ENCODE results near the gene SPATS1.

The SPATS1 gene

DNA sequence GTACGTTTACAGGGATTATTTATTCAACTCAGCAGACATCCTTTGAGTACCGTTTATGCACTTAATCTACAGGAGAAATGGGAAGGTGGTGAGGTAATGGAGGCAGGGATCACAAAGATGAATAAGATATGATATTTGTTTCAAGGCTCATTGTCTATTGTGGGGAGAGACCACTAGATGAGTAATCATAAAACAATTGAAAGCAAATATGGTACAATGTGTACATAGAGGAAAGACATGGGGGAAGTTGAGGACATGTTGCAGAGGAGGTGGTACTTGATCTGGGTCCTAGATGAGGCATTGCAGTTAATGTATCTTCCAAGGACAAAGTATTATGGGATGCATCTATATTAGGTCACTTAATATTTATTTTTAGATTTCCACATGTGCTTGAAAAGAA, 31.3 kb downstream of the SPATS1 start:
- no peak for DNase-seq (ENCODE audit: low read depth, low spot score)
- H3K4me3 ChIP-seq (ENCODE audit: low read length): no peak overlapping the region

DNA sequence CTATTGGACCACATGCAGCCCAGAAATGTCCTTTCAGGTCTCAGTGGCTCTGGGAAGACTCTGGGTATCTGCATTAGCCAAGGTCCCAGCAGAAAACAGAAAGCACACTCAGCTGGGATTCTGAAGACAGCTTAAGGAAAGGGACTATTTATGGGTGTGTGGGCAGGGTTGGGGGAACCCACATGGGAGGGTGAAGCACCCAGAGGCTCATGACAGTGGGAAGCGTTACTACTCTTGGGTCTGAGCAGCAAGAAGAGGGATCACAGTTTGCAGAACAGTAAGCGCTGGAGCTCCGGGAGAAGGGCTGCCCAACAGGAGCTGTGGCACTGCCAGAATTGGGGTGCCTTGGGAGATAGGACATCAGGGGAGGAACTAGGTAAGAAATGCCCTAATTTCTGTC, 32.6 kb downstream of the SPATS1 start:
- H3K4me3 ChIP-seq (ENCODE audit: low read length): no peak overlapping the region
- DNase-seq (ENCODE audit: low read depth, low spot score): no peak

DNA sequence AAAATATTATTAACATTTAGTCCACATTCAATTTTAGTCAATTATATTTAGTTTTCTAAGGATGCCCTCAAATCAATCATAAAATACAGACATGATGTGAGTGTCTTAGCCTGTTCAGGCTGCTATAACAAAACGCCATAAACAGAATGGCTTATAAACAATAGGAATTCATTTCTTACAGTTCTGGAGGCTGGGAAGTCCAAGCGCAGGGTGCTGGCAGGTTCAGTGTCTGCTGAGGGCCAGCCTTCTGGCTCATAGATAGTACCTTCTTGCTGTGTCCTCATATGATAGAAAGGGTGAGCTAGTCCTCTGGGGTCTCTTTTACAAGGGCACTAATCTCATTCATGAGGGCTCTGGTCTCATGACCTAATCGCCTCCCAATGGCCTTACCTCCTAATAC, 35.0 kb downstream of the SPATS1 start:
- DNase-seq (ENCODE audit: low read depth, low spot score): no peak
- H3K4me3 ChIP-seq (ENCODE audit: low read length): no peak overlapping the region

DNA sequence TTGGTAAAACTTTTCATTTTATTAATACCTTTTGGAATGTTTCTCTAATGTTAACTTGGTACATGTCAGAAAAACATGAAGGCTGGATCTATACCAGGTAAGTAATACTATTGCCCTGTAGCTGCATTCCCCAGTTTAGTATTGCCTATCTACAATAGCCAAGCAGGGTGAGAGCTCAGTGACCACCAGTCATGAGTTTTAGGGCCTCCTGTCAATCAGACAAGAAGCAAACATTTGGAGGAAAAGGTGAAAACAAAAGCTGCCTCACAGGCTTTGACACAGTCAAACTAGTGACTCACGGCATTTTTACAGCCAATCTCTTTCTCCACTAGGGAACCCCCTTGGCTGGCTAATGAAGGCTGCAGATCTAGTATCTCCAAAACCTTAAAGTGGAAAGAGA, 35.5 kb downstream of the SPATS1 start:
- DNase-seq (ENCODE audit: low read depth, low spot score): no peak
- H3K4me3 ChIP-seq (ENCODE audit: low read length): no peak overlapping the region

DNA sequence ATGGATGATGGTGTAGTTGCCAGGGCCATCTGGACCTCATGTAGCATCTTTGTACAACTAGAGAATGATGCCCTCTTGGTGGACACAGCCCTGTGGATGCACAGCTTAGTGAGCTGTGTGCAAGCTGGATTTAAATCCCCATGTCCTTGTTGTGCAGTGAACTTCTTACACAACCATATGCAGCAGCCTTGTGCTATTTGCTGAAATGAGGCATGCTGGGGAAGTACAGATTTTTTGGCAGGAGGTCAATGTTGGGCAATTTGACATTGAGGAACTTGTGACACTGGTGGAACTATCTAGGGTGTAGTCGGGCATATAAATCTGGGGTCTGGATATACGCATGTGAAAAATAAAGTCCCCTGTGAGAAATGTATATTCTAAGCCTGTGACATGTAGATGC, 39.3 kb downstream of the SPATS1 start:
- DNase-seq (ENCODE audit: low read depth, low spot score): no peak
- H3K4me3 ChIP-seq (ENCODE audit: low read length): no peak overlapping the region

DNA sequence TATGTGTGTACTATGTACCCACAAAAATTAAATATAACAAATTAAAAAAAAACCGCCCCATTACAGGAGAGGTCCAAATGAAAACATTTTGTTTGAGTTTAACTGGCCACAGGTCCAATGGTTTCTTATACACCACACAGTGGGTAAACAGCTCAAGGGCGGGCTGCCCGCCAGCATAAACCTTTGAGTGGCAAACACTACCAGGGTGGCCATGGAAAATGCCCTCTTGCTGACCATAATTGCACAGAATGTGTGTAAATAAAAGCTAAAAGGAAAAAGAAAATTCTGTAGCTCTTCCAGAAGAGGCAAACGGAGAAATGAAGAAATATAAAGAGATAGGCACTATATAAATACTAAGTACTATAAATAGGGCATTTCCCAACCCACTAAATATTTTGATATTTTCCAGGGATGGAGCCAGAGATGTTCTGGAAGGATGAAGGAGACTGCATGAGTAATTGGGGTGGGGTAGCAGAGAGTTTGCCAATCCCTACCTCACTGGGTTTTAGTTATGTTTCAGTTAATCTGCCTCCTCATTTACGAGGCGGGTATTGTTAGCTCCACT, 44.0 kb downstream of the SPATS1 start:
- DNase-seq (ENCODE audit: low read depth, low spot score): no peak
- peak overlapping the region; percentile 84 for H3K4me3 ChIP-seq (ENCODE audit: low read length)

DNA sequence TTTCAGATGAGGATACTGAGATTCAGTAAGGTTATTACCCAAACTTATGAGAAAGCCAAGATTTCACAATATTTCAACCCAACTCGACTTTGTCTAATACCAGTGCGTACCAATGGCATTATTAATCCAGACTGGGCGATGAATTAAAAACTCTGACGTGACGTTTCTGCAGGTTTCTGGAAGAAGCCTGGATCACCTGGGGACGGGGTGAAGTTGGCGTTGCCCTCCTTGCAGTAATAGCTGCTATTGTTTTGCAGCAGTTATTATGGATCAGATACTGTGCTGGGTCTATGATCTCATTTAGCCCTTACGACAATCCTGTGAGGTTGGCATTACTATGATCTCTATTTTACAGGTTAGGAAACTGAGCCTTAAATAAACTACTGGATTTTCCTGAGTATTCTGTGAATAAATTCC, 44.5 kb downstream of the SPATS1 start:
- DNase-seq (ENCODE audit: low read depth, low spot score): no peak
- H3K4me3 ChIP-seq (ENCODE audit: low read length): peak overlapping the region; percentile 84

DNA sequence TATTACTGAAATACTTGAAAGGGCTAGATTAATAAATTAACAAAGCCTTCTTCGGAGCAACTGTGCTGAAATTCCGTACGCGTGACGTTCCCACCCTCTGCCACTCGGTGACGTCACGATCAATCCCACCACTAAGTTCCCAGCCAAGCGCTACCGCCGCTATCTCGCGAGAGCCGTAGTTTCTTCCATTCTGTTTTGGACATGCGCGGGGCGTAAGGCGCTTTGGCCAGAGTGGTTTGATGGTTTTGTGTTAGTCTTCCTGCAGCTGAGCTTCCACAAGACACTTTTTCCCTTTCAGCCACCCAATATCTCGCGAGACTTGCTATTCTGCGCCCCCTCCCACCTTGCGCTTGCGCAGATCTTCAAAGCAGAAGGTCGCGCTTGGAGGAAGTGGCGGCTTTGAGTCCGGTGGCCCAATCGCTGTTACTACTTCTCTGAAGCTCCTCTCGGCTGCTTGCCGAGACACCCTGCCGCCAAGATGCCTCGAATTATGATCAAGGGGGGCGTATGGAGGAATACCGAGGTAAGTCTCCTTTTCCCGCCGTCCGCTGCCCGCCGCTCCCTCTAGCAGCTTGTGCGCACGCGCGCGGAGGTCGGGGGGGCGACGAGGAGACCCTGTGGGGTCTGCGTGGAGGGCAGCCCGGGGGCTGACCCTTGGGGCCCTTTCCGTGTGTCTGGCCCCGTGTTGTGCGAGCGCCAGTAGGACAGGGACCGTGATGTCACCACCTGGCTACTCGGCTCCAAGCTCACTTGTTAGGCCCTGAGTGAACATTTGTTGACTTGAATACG, 45.1 kb downstream of the SPATS1 start, which contains the start of gene CDC5L:
Gene CDC5L, plus strand, starts transcription at position 361 of the 789 bp plus-strand sequence. Its CDS starts 118 bp downstream, at position 479.
- peak; percentile 99 for DNase-seq (ENCODE audit: low read depth, low spot score)
- peak within 1 kb of the TSS; percentile 84 for H3K4me3 ChIP-seq (ENCODE audit: low read length)

DNA sequence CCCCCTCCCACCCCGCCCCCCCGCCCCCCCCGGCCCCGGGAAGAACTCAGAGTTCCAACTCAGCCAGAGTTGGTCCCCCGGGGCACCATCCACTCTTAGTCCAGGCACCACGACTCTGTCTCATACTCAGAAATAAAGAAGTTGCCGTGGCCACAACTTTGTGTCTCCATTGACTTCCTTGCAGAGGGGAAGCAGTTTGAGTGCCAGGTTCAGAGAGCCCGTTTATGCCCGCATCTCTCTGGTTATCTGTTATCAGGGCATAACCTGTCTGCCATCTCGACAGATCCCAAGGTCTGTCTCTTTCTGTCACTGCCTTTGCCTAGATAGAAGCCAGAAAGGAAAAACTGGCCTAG, 45.7 kb downstream of the SPATS1 start:
- no peak for DNase-seq (ENCODE audit: low read depth, low spot score)
- H3K4me3 ChIP-seq (ENCODE audit: low read length): peak overlapping the region; percentile 84

DNA sequence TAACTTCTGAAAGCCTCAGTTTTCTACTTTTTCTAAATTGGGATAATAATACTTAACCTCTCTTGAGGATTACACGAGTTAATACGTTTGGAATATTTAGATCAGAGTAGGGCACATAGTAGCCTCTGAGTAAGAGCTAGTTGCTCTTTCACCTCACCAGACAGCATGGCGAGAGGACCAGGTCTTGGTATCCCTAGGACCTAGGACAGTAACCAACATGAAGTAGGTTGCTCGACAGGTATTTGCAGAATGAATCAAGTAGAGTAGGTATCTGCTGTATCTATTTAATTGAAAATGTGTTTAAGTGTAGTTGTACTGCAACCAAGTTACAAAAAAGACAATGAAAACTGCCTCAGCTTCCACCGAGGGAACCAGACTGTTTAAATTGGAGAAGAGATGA, 46.4 kb downstream of the SPATS1 start:
- peak overlapping the region; percentile 84 for H3K4me3 ChIP-seq (ENCODE audit: low read length)

DNA sequence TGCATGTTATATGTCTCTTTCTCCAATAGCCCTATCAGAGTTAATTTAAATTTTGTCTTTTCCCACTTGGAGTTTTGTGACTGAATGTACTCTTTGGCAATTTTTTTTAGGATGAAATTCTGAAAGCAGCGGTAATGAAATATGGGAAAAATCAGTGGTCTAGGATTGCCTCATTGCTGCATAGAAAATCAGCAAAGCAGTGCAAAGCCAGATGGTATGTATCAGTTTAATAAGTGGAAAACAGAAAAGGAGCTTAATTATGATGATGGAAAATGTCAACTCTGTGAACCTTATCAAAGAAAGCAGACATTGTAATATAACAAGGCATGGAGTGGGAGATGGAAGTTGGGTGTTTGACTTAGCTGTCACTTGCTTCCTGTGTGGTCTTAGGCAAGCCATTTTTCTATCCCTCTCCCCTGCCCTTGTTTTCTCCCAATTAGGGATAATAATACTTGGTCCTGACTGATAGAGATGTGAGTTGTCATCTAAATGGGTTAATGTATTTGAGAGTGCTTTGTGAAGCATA, 47.8 kb downstream of the SPATS1 start:
- no peak for DNase-seq (ENCODE audit: low read depth, low spot score)
- no peak overlapping the region for H3K4me3 ChIP-seq (ENCODE audit: low read length)

More for the DNA sequence above, 46.4 kb downstream of the SPATS1 start:
- DNase-seq (ENCODE audit: low read depth, low spot score): no peak
